ENCODE results near the gene HHLA2.

HHLA2 gene

GRCh38 chr3:108296239-108296638, at the start of gene HHLA2:
HHLA2 (plus strand) TSS chr3:108296548; CDS start chr3:108351814, 55,266 bp downstream.
- TF ChIP-seq GATA3 (IDR thresholded peaks at IDR 0.05; ENCODE audit: low read depth, low read length) (no peak), GATA2 (IDR thresholded peaks at IDR 0.05; ENCODE audit: low read depth, low read length) (no peak)

GRCh38 chr3:108250626-108251025, 45.7 kb upstream of the HHLA2 start:
- TF ChIP-seq GATA3 (IDR thresholded peaks at IDR 0.05; ENCODE audit: low read depth, low read length) = no peak
- no peak for TF ChIP-seq GATA2 (IDR thresholded peaks at IDR 0.05; ENCODE audit: low read depth, low read length)

GRCh38 chr3:108251265-108251664, 45.1 kb upstream of the HHLA2 start:
- TF ChIP-seq GATA2 (IDR thresholded peaks at IDR 0.05; ENCODE audit: low read depth, low read length) (no peak), GATA3 (IDR thresholded peaks at IDR 0.05; ENCODE audit: low read depth, low read length) (no peak)

GRCh38 chr3:108251844-108252243, 44.5 kb upstream of the HHLA2 start:
- TF ChIP-seq GATA2 (IDR thresholded peaks at IDR 0.05; ENCODE audit: low read depth, low read length) (no peak), GATA3 (IDR thresholded peaks at IDR 0.05; ENCODE audit: low read depth, low read length) (no peak)

GRCh38 chr3:108255131-108255530, 41.2 kb upstream of the HHLA2 start:
- no peak for TF ChIP-seq GATA2 (IDR thresholded peaks at IDR 0.05; ENCODE audit: low read depth, low read length)
- no peak for TF ChIP-seq GATA3 (IDR thresholded peaks at IDR 0.05; ENCODE audit: low read depth, low read length)

- TF ChIP-seq GATA3 (IDR thresholded peaks at IDR 0.05; ENCODE audit: low read depth, low read length) = no peak
- TF ChIP-seq GATA2 (IDR thresholded peaks at IDR 0.05; ENCODE audit: low read depth, low read length) = no peak
Observed at GRCh38 chr3:108271626-108272025, 24.7 kb upstream of the HHLA2 start.

GRCh38 chr3:108280476-108280875, 15.9 kb upstream of the HHLA2 start:
- TF ChIP-seq GATA3 (IDR thresholded peaks at IDR 0.05; ENCODE audit: low read depth, low read length) (no peak), GATA2 (IDR thresholded peaks at IDR 0.05; ENCODE audit: low read depth, low read length) (no peak)

GRCh38 chr3:108281670-108282069, 14.7 kb upstream of the HHLA2 start:
- TF ChIP-seq GATA3 (IDR thresholded peaks at IDR 0.05; ENCODE audit: low read depth, low read length) (no peak), GATA2 (IDR thresholded peaks at IDR 0.05; ENCODE audit: low read depth, low read length) (no peak)

- TF ChIP-seq GATA3 (IDR thresholded peaks at IDR 0.05; ENCODE audit: low read depth, low read length) = no peak
- no peak for TF ChIP-seq GATA2 (IDR thresholded peaks at IDR 0.05; ENCODE audit: low read depth, low read length)
Observed at GRCh38 chr3:108283006-108283405, 13.3 kb upstream of the HHLA2 start.

GRCh38 chr3:108283989-108284388, 12.4 kb upstream of the HHLA2 start:
- no peak for TF ChIP-seq GATA3 (IDR thresholded peaks at IDR 0.05; ENCODE audit: low read depth, low read length)
- no peak for TF ChIP-seq GATA2 (IDR thresholded peaks at IDR 0.05; ENCODE audit: low read depth, low read length)

- no peak for TF ChIP-seq GATA2 (IDR thresholded peaks at IDR 0.05; ENCODE audit: low read depth, low read length)
- TF ChIP-seq GATA3 (IDR thresholded peaks at IDR 0.05; ENCODE audit: low read depth, low read length) = no peak
Observed at GRCh38 chr3:108285176-108285575, 11.2 kb upstream of the HHLA2 start.

- TF ChIP-seq GATA2 (IDR thresholded peaks at IDR 0.05; ENCODE audit: low read depth, low read length) = no peak
- TF ChIP-seq GATA3 (IDR thresholded peaks at IDR 0.05; ENCODE audit: low read depth, low read length) = no peak
Observed at GRCh38 chr3:108287146-108287545, 9.2 kb upstream of the HHLA2 start.

- TF ChIP-seq GATA2 (IDR thresholded peaks at IDR 0.05; ENCODE audit: low read depth, low read length) (no peak), GATA3 (IDR thresholded peaks at IDR 0.05; ENCODE audit: low read depth, low read length) (no peak)
Observed at GRCh38 chr3:108289159-108289558, 7.2 kb upstream of the HHLA2 start.

GRCh38 chr3:108292450-108292849, 3.9 kb upstream of the HHLA2 start:
- TF ChIP-seq GATA3 (IDR thresholded peaks at IDR 0.05; ENCODE audit: low read depth, low read length) (no peak), GATA2 (IDR thresholded peaks at IDR 0.05; ENCODE audit: low read depth, low read length) (no peak)

GRCh38 chr3:108292905-108293328, 3.4 kb upstream of the HHLA2 start:
- no peak for TF ChIP-seq GATA2 (IDR thresholded peaks at IDR 0.05; ENCODE audit: low read depth, low read length)
- no peak for TF ChIP-seq GATA3 (IDR thresholded peaks at IDR 0.05; ENCODE audit: low read depth, low read length)

GRCh38 chr3:108293858-108294257, 2.5 kb upstream of the HHLA2 start:
- no peak for TF ChIP-seq GATA3 (IDR thresholded peaks at IDR 0.05; ENCODE audit: low read depth, low read length)
- TF ChIP-seq GATA2 (IDR thresholded peaks at IDR 0.05; ENCODE audit: low read depth, low read length) = no peak

Measured in SH-SY5Y (cell line).